B cell (primary cell): ENCODE measurements around the gene OFD1.

Experiments
- EZH2 ChIP-seq: IDR thresholded peaks from 2 replicates; pipeline ENCODE4 v1.6.1; 2012; ENCODE audit warnings: borderline replicate concordance, low read depth, mild to moderate bottlenecking, moderate library complexity, low read length; ENCODE audit not compliant: insufficient read depth, poor library complexity, severe bottlenecking
- TF ChIP-seq, protein P1 (sequence below): fragments of 200-600 bp; IDR thresholded peaks from one replicate; pipeline ENCODE4 v1.8.0; 2022; ENCODE audit warnings: antibody characterized with exemption, mild to moderate bottlenecking

DNA sequence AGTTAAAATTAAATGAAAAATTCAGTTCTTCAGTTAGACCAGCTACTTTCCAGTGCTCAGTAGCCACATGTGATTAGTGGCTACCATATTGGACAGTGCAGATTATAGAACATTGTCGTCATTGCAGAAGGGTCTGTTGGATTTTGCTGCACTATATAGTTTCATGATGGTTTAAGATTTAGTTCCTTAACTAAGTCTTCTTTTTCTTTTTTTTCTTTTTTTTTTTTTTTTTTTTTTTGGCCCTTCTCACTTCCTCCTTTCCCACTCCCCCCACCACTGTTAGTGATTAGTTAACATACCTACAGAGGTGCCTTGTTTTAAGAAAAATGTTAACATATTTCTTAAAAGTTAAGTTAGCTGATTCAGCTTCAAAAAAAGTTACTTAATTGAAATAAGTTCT, 36.6 kb upstream of the OFD1 start:
- no peak for TF ChIP-seq EZH2
- TF ChIP-seq, protein P1, sequence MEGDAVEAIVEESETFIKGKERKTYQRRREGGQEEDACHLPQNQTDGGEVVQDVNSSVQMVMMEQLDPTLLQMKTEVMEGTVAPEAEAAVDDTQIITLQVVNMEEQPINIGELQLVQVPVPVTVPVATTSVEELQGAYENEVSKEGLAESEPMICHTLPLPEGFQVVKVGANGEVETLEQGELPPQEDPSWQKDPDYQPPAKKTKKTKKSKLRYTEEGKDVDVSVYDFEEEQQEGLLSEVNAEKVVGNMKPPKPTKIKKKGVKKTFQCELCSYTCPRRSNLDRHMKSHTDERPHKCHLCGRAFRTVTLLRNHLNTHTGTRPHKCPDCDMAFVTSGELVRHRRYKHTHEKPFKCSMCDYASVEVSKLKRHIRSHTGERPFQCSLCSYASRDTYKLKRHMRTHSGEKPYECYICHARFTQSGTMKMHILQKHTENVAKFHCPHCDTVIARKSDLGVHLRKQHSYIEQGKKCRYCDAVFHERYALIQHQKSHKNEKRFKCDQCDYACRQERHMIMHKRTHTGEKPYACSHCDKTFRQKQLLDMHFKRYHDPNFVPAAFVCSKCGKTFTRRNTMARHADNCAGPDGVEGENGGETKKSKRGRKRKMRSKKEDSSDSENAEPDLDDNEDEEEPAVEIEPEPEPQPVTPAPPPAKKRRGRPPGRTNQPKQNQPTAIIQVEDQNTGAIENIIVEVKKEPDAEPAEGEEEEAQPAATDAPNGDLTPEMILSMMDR = no peak
